Measurements from ENCODE around the gene DSTYK.
A peak's percentile ranks its signal among the peaks of the same experiment; 100 is the strongest.
"Not testable (repeated sequence)": the region's sequence is repeated elsewhere in the genome, so short reads cannot be mapped to it uniquely, and the experiment has no call there.

DSTYK gene

GRCh38 chr1:205162301-205162700 lies 49.2 kb downstream of the DSTYK start:
- H3K4me3 ChIP-seq (replicated peaks; ENCODE audit: low read depth, low read length) = no peak overlapping the region
- no peak for DNase-seq (ENCODE audit: extremely low read depth, low read depth)
- TF ChIP-seq, protein P1, sequence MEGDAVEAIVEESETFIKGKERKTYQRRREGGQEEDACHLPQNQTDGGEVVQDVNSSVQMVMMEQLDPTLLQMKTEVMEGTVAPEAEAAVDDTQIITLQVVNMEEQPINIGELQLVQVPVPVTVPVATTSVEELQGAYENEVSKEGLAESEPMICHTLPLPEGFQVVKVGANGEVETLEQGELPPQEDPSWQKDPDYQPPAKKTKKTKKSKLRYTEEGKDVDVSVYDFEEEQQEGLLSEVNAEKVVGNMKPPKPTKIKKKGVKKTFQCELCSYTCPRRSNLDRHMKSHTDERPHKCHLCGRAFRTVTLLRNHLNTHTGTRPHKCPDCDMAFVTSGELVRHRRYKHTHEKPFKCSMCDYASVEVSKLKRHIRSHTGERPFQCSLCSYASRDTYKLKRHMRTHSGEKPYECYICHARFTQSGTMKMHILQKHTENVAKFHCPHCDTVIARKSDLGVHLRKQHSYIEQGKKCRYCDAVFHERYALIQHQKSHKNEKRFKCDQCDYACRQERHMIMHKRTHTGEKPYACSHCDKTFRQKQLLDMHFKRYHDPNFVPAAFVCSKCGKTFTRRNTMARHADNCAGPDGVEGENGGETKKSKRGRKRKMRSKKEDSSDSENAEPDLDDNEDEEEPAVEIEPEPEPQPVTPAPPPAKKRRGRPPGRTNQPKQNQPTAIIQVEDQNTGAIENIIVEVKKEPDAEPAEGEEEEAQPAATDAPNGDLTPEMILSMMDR (IDR thresholded peaks at IDR 0.05; ENCODE audit: low read depth, low read length, missing control alignments) = no peak

DNA sequence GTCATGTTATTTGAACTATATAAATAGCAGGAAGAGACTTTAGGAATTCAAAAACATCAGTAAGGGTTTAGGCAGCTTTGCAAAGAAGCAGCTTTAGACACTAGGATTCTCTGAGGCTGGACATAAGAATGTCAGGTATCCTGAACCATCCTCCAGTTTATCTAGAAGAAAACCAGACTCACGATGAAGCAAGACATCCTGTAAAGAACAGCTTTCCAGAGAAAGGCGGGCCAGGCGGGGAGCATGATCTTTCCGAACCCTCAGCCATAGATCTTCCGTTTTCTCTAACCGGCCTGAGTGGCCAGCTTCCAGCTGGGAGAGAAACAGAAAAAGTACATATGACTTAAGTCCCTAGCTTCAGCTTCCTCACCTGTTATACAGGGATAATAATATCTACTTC lies 50.4 kb downstream of the DSTYK start:
- H3K4me3 ChIP-seq (replicated peaks; ENCODE audit: low read depth, low read length) = no peak overlapping the region
- TF ChIP-seq, protein P1 (IDR thresholded peaks at IDR 0.05; ENCODE audit: low read depth, low read length, missing control alignments) = no peak
- no peak for DNase-seq (ENCODE audit: extremely low read depth, low read depth)

DNA sequence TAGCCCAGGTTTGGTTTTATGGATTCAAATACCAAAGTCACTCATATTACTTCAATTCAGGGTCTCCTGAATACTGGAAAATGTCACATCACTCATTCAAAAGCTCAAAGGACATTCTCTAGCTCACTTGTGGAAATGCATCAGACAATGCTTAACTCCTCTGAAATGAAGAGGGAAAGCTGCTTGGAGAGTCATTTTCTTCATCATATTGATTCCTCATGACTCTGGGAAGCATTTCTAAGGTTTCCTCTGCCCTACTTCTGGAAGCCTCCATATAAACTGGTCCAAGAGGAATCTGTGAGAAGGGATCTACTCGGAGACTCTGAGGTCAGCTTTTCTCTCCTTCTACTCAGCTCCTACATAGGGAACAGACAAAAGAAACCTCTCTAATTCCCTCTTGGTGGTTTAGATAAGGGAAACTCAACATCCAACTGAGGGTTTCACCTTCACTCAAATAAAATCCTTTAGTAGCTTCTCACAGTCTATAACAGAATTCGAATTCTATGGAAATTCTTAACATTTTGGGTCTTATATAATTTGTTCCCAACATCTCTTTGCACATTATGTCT lies 53.4 kb downstream of the DSTYK start:
- TF ChIP-seq, protein P1 (IDR thresholded peaks at IDR 0.05; ENCODE audit: low read depth, low read length, missing control alignments) = no peak
- no peak overlapping the region for H3K4me3 ChIP-seq (replicated peaks; ENCODE audit: low read depth, low read length)

GRCh38 chr1:205155665-205156377 lies 55.7 kb downstream of the DSTYK start:
- DNase-seq (ENCODE audit: extremely low read depth, low read depth); H3K4me3 ChIP-seq (replicated peaks; ENCODE audit: low read depth, low read length): not testable (repeated sequence)

More for the DNA sequence above, 53.4 kb downstream of the DSTYK start:
- DNase-seq (ENCODE audit: extremely low read depth, low read depth) = no peak

DNA sequence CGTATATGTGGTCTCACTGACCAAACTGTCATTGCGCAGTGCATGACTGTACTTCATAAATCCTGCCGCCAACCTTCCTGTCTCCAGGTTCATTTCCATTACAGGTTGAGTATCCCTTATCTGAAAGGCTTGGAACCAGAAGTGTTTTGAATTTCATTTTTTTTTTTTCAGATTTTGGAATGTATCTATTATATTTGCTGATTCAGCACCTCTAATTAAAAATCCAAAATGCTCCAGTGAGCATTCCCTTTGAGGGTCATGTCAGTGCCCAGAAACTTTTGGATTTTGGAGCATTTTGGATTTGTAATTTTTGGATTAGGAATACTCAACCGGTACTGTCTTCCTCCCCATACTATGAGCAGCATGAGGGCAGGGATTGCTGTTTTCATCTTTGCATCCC lies 59.0 kb downstream of the DSTYK start:
- DNase-seq (ENCODE audit: extremely low read depth, low read depth) = no peak
- H3K4me3 ChIP-seq (replicated peaks; ENCODE audit: low read depth, low read length) = no peak overlapping the region
- TF ChIP-seq, protein P1 (IDR thresholded peaks at IDR 0.05; ENCODE audit: low read depth, low read length, missing control alignments) = no peak

DNA sequence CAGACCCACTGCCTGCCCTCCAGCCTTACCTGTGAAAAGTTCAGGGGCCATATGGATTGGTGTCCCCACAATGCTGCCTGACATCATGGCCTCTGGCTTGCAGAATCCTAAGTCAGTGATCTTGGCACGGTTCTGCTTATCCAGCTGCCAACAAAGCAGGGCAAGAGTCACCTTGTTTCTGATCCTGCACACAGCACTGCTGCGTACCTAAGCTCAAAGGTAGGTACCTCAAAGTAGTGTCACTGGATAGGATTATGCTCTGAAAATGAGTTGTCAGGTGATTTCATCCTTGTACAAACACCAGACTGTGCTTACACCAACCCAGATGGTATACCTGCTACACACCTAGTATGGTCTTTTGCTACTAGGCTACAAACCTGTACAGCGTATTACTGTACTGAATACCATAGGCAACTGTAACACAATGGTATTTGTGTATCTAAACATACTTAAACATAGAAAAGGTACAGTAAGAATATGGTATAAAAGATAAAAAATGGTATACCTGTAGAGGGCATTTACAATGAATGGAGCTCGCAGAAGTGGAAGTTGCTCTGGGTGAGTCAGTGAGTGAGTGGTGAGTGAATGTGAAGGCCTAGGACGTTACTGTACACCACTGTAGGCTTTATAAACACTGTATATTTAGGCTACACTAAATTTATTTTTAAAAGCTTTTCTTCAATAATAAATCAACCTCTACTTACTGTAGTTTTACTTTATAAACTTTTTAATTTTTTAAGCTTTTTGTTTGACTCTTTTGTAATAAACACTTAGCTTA lies 60.7 kb downstream of the DSTYK start:
- TF ChIP-seq, protein P1 (IDR thresholded peaks at IDR 0.05; ENCODE audit: low read depth, low read length, missing control alignments) = no peak
- DNase-seq (ENCODE audit: extremely low read depth, low read depth) = no peak

GRCh38 chr1:205147191-205147835 lies 64.2 kb downstream of the DSTYK start:
- peak; percentile 25 for DNase-seq (ENCODE audit: extremely low read depth, low read depth)
- TF ChIP-seq, protein P1 (IDR thresholded peaks at IDR 0.05; ENCODE audit: low read depth, low read length, missing control alignments) = no peak
- H3K4me3 ChIP-seq (replicated peaks; ENCODE audit: low read depth, low read length) = no peak overlapping the region

More for the DNA sequence above, 60.7 kb downstream of the DSTYK start:
- no peak overlapping the region for H3K4me3 ChIP-seq (replicated peaks; ENCODE audit: low read depth, low read length)

All from HFF-Myc (cell line).